ENCODE results near the gene LZTS3.
"Not testable (repeated sequence)": the region's sequence is repeated elsewhere in the genome, so short reads cannot be mapped to it uniquely, and the experiment has no call there.

The LZTS3 gene

GRCh38 chr20:3192226-3193015 is 19.1 kb upstream of the LZTS3 start:
- DNase-seq (ENCODE audit: low spot score): no peak

- no peak for DNase-seq (ENCODE audit: low spot score)
These were observed 17.3 kb upstream of the LZTS3 start for GRCh38 chr20:3190681-3191111.

- DNase-seq (ENCODE audit: low spot score): no peak
These were observed 16.3 kb upstream of the LZTS3 start for GRCh38 chr20:3189561-3190131.

- no peak for DNase-seq (ENCODE audit: low spot score)
These were observed 15.6 kb upstream of the LZTS3 start for GRCh38 chr20:3188823-3189413.

GRCh38 chr20:3187861-3188260 is 14.5 kb upstream of the LZTS3 start:
- not testable (repeated sequence) for DNase-seq (ENCODE audit: low spot score)

- DNase-seq (ENCODE audit: low spot score): no peak
These were observed 10.7 kb upstream of the LZTS3 start for GRCh38 chr20:3183896-3184612.

- DNase-seq (ENCODE audit: low spot score): not testable (repeated sequence)
These were observed 9.1 kb upstream of the LZTS3 start for GRCh38 chr20:3182429-3182828.

GRCh38 chr20:3181270-3181669 is 7.9 kb upstream of the LZTS3 start:
- DNase-seq (ENCODE audit: low spot score): no peak

GRCh38 chr20:3180319-3180718 is 7.0 kb upstream of the LZTS3 start:
- DNase-seq (ENCODE audit: low spot score): no peak

GRCh38 chr20:3177746-3178485 is 4.6 kb upstream of the LZTS3 start:
- no peak for DNase-seq (ENCODE audit: low spot score)

- no peak for DNase-seq (ENCODE audit: low spot score)
These were observed 1.9 kb upstream of the LZTS3 start for GRCh38 chr20:3175270-3175669.

GRCh38 chr20:3174442-3175261 is 1.3 kb upstream of the LZTS3 start:
- no peak for DNase-seq (ENCODE audit: low spot score)

- DNase-seq (ENCODE audit: low spot score): peak; percentile 90
These were observed 477 bp upstream of the LZTS3 start for GRCh38 chr20:3173610-3174441.

- no peak for DNase-seq (ENCODE audit: low spot score)
These were observed 1.0 kb downstream of the LZTS3 start for GRCh38 chr20:3172126-3172932.

GRCh38 chr20:3171391-3172125 is 1.8 kb downstream of the LZTS3 start:
- no peak for DNase-seq (ENCODE audit: low spot score)

- no peak for DNase-seq (ENCODE audit: low spot score)
These were observed 4.3 kb downstream of the LZTS3 start for GRCh38 chr20:3168829-3169590.

GRCh38 chr20:3168079-3168828 is 5.1 kb downstream of the LZTS3 start:
- no peak for DNase-seq (ENCODE audit: low spot score)

All from CD4-positive, alpha-beta T cell treated with Interleukin-15 for 4 hours (primary cell).